T-helper 2 cell (primary cell): Measurements from ENCODE around the gene ATXN1.

Source experiments
- DNase-seq, 5 experiments: peaks; one replicate each; pipeline versions ENCODE4 v3.0.0 to v3.0.0-alpha.2; 2012 to 2022

ATXN1 gene

GRCh38 chr6:16782278-16782677 lies 21.0 kb upstream of the ATXN1 start:
- DNase-seq = no peak

- DNase-seq = no peak
Observed at GRCh38 chr6:16781348-16782169, 20.3 kb upstream of the ATXN1 start.

DNA sequence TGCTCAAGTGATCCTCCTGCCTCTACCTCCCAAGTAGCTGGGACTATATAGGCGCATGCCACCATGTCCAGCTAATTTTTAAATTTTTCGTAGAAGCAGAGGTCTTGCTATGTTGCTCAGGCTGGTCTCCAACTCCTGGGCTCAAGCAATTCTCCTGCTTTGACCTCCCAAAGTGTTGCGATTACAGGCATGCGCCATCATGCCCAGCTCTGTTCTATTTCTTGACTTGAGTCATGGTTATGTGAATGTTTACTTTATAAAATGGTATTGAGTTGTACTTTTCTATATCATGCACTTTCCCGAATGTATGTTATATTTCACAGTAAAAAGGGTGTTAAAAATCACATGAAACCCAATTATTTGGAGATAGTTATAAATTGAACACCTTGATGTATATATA lies 17.3 kb upstream of the ATXN1 start:
- no peak for DNase-seq

- DNase-seq = no peak
Observed at GRCh38 chr6:16777794-16778193, 16.5 kb upstream of the ATXN1 start.

GRCh38 chr6:16776394-16777017 lies 15.2 kb upstream of the ATXN1 start:
- DNase-seq = no peak

DNA sequence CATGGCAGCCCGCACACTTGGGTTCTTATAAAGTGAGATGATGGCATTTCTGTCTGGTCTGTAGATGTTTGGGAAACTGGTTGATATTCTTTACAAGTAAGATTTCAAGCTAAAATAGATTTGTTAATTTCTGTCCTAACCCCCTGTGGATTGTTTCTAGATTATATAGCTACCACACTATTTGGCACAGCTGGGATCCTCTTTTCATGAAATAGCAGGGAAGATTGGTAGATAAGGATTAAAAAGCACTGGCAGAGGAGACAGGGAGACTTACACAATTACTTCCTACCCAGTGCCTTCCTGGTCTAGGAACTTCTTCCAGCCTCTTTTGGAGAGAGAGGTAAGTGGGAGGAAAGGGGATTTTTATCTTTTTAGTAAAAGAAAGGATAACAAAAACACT lies 13.2 kb upstream of the ATXN1 start:
- DNase-seq = no peak

DNA sequence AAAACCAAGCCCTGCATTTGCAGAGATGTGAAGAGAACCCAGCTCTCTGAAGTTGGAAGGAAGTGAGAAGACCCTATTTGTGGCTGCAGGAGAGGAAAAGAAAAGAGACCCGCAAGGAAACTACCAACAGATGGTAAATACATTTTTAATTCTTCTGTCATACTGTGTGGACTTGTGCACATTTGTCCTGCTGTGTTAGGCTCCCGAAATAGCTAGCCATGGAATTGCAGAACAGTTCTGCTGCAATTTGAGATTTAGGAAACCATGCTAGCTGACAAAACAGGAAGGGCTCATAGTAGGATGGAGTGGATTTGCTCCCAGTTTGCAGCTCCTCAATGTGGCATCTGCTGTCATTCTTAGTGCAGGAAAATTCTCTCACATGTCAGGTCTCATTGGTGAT lies 12.1 kb upstream of the ATXN1 start:
- DNase-seq = no peak

DNA sequence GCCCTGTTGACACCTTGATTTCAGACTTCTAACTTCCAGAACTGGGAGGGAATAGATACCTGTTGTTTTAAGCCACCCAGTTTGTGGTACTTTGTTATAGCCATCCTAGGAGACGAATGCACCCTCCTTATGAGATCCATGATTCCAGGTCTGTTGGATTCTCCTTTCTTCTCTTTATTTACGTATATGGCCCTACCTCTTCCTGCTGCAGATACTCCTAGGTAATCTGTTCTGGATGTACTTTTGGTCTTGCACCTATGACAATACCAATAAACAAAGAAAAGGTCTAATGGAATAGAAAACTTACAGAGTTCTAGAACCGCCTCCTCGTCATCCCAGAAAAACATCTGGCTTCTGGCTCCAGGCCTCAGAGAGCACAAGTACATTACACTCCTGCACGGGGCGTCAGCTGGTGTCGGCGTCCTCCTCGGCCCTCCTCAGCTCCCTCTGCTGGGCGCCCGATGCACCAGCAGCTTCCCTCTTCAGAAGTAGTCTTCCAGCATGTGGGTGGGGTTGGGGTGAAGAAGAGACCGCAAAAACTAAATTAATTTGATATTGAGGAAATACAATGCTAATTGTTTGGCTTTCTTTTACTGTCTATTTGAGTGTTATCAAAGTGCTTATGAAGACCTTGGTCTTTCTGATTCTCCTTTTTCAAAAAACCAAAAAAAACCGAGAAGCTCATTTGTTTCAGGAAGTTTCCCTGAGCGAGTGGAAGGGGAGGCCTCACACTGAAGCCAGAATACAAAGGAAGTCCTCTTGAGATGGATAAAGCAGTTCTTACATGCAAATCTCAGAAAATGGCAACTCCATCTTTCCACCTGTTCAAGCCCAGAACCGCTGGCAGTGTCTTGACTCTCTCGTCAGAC lies 9.7 kb upstream of the ATXN1 start:
- peak; percentile 61 to 82 (median 63) for DNase-seq

DNA sequence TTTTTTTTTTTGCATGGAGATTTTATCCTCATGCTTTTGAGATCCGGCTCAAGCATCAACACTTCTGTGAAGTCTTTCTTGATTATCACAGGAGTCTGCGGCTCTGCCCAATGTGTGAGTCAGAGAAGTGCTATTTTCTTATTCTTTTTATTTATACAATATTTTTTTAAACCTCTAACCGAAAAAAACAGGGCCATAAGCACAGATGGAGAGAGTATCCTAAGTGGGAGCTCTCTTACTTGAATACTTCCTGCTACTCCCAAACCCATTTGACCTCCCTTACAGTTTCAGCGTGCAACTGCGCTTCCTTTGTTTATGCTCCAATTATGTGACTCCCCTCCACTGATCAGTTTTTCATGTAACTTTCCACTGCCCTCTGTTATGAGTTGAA lies 8.7 kb upstream of the ATXN1 start:
- no peak for DNase-seq

- DNase-seq = peak in 4 of 5 experiments; percentile 32 to 89 (median 60)
Observed at GRCh38 chr6:16769131-16769985, 8.1 kb upstream of the ATXN1 start.

GRCh38 chr6:16768477-16768830 lies 7.2 kb upstream of the ATXN1 start:
- no peak for DNase-seq

DNA sequence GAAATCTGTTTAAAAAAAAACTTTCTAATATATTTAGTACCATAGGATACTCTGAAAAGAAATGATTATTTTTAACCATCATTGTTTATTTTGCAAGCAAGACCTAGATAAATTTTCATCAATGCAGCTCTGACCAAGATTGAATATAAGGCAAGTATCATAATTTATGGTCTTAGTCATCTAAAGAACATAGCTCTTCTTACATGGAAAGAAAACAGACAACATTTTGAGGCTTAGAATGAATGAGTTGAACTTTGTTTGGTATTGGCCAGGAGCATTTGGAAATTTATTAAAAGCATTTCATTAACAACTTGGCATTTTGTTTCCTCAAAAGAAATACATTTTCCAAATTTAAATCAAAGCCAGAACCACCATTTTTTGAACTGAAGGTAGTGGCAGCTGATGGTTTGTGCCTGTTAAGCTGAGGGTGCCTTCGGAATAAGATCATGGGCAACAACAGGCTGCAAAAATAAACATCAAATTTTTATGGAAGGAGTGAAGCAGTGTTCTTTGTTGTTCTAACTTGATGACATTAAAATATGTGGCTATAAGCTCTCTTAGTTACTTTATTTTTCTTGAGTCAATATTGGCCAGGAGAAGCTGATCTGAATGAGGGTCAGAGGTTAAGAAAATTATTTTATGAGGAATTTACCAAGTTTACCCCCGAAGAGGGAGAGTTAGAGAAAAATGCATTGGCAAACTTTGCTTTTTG lies 6.7 kb upstream of the ATXN1 start:
- DNase-seq = no peak

DNA sequence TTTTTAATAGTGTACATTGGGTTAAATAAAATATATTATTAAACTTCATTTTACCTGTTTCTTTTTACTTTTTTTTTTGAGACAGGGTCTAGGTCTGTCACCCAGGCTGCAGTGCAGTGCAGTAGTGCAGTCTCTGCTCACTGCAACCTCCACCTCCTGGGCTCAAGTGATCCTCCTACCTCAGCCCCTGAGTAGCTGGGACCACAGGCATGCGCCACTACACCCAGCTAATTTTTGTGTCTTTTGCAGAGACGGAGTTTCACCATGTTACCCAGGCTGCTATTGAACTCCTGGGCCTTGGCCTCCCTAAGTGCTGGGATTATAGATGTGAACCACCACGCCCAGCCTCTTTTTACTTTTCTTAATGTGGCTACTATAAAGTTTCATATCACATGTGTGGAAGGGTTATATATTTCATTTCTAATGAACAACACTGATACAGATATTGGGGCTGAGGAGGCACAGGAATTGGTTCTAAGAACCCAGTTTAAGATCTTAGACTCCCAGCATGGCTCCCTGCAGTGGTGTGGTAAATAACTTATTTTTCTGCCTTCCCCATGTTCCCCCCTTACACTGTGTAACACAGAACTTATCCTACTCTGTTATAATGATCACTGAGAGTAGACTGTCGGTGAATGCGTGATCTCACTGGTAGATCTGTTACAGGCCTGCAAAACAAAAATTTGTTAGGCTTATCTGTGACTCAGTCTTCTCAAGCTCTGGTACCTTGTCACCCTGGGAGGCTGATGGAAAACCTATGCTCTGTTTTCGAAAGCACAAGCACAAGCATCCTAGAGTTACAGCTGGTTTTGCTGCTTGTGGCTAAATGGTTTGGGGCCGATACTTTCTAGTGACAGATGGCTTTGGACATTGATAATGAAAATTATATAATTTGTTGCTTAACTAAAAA lies 5.8 kb upstream of the ATXN1 start:
- DNase-seq = no peak

DNA sequence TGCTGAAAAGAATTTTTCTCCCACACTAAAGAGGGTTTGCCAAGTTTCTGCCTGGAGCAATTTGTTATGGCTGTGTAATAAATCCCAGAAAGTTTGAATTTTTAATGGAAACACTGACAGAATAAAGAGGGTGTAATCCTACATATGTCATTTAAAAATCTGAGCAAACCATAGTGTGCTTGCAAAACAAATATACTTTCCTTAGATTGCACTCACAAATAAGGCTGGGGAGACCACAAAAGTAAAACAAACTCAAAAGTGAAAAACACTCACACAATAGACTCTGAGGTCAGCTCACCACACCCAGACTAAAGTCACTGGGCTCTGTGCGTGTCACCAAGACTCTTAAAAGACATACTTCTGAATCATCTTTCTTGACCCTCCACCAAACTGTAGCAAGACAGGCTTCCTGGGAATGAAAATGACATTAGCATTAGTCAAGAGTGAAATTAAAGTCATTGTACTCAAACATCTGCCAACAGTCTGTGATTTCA lies 4.8 kb upstream of the ATXN1 start:
- peak in 1 of 5 experiments; percentile 82 for DNase-seq

DNA sequence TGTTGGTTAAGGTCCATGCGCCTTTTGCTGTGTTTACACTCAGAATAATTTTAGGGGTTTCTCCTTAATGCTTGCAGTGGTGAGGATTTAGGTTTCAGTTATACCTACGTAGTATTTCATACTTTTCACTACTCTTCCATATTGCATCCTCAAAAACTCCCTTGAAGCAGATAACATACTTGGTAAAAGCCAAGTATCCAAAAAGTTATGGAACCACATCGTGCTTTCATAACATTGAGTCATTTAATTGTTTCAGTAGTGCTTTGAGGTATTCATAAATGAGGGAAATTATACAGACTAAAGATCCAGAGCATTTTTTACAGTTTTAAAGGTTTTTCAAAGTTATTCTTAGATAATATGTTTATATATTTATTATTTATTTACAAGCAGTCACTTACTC lies 4.0 kb upstream of the ATXN1 start:
- DNase-seq = no peak

GRCh38 chr6:16764188-16764950 lies 3.1 kb upstream of the ATXN1 start:
- DNase-seq = peak in 1 of 5 experiments; percentile 77

GRCh38 chr6:16762550-16763477 lies 1.6 kb upstream of the ATXN1 start:
- peak; percentile 33 to 92 (median 73) for DNase-seq

- DNase-seq = no peak
Observed at GRCh38 chr6:16762268-16762549, 949 bp upstream of the ATXN1 start.
